ENCODE data around the gene CCDC87. TPM values are rescaled to one million over a fixed set of nuclear protein-coding genes. Genes with fewer than 3 reads are reported as not detected.

Gene CCDC87
- total and polyA plus RNA-seq, 3 experiments from 2014 or later: 0.20 to 0.27 TPM; not detected in 1

GRCh38 chr11:66580803-66581202 lies 12.1 kb downstream of the CCDC87 start:
- CTCF ChIA-PET: interaction anchor here (1.1 to 6.4 kb wide), 4 partner anchors 11 to 173 kb away, joined by 3 to 135 read pairs (median 4); partner anchors contain the start of genes CCDC87 and RBM4B

GRCh38 chr11:66579017-66579606 lies 13.8 kb downstream of the CCDC87 start:
- peaks cover 9 to 11% (median 10%) of the 10 kb centered on the region in 3 donors for H3K4me1 Mint-ChIP-seq
- H3K36me3 Mint-ChIP-seq: no peaks in the 10 kb centered on the region
- peaks cover 2 to 9% (median 4%) of the 10 kb centered on the region in 5 donors for H3K9me3 Mint-ChIP-seq
- peak; percentile 63 to 85 (median 71) for DNase-seq
- peaks cover 2 to 23% of the 10 kb centered on the region in 2 donors for H3K27me3 Mint-ChIP-seq
- no peaks in the 10 kb centered on the region for H3K9me3 ChIP-seq (ENCODE audit: low read length)
- no peak overlapping the region for H3K4me3 ChIP-seq (ENCODE audit: low read length)
- H3K27ac ChIP-seq (ENCODE audit: low read depth, low read length): no peak overlapping the region
- H3K36me3 ChIP-seq (ENCODE audit: insufficient read depth, low read length): no peaks in the 10 kb centered on the region
- no peak overlapping the region for H3K4me3 Mint-ChIP-seq
- peaks cover 3% of the 10 kb centered on the region for H3K4me1 ChIP-seq (ENCODE audit: insufficient read depth, low read length)
- no peaks in the 10 kb centered on the region for H3K27me3 ChIP-seq (ENCODE audit: insufficient read depth, low read length, poor library complexity, severe bottlenecking)
- peak overlapping the region in 3 of 8 donors; percentile 12 to 91 (median 17) for H3K27ac Mint-ChIP-seq
- CTCF ChIA-PET: interaction anchor here (0.8 to 6.4 kb wide), 18 partner anchors 10 to 170 kb away, joined by 3 to 135 read pairs (median 3); partner anchors contain the start of genes ACTN3, CCDC87, CCS and CTSF
- POLR2A ChIA-PET: interaction anchor here (1.0 kb wide), 1 partner anchor 99 kb away, joined by 5 read pairs; the partner anchor contains the start of gene RBM4B

More at GRCh38 chr11:66580803-66581202, 12.1 kb downstream of the CCDC87 start:
- Mint-ChIP-seq H3K27me3 (peaks cover 1 to 9% of the 10 kb centered on the region in 2 donors), H3K9me3 (peaks cover 2 to 9% (median 4%) of the 10 kb centered on the region in 5 donors), H3K27ac (no peak overlapping the region), H3K36me3 (no peaks in the 10 kb centered on the region), H3K4me1 (peaks cover 9 to 11% (median 10%) of the 10 kb centered on the region in 3 donors), H3K4me3 (no peak overlapping the region)
- Histone ChIP-seq H3K9me3 (ENCODE audit: low read length) (no peaks in the 10 kb centered on the region), H3K36me3 (ENCODE audit: insufficient read depth, low read length) (no peaks in the 10 kb centered on the region), H3K4me1 (ENCODE audit: insufficient read depth, low read length) (peaks cover 3% of the 10 kb centered on the region), H3K4me3 (ENCODE audit: low read length) (no peak overlapping the region), H3K27ac (ENCODE audit: low read depth, low read length) (no peak overlapping the region), H3K27me3 (ENCODE audit: insufficient read depth, low read length, poor library complexity, severe bottlenecking) (no peaks in the 10 kb centered on the region)
- POLR2A ChIA-PET: interaction anchor here (1.5 kb wide), 1 partner anchor 97 kb away, joined by 7 read pairs; the partner anchor contains the start of gene RBM4B
- DNase-seq: no peak

- Histone ChIP-seq H3K4me3 (ENCODE audit: low read length) (no peak overlapping the region), H3K4me1 (ENCODE audit: insufficient read depth, low read length) (peaks cover 9% of the 10 kb centered on the region), H3K36me3 (ENCODE audit: insufficient read depth, low read length) (no peaks in the 10 kb centered on the region), H3K27ac (ENCODE audit: low read depth, low read length) (no peak overlapping the region), H3K9me3 (ENCODE audit: low read length) (no peaks in the 10 kb centered on the region), H3K27me3 (ENCODE audit: insufficient read depth, low read length, poor library complexity, severe bottlenecking) (no peaks in the 10 kb centered on the region)
- CTCF ChIA-PET: no interaction called here
- Mint-ChIP-seq H3K9me3 (no peaks in the 10 kb centered on the region), H3K27ac (no peak overlapping the region), H3K4me1 (peaks cover 4 to 15% (median 10%) of the 10 kb centered on the region in 3 donors), H3K4me3 (peak overlapping the region in 1 of 7 donors; percentile 40), H3K36me3 (peaks cover 0 to 2% (median 0%) of the 10 kb centered on the region in 3 donors), H3K27me3 (peaks cover 6 to 31% of the 10 kb centered on the region in 2 donors)
- POLR2A ChIA-PET: no interaction called here
- no peak for DNase-seq
Measured at GRCh38 chr11:66570850-66571180, 22.0 kb downstream of the CCDC87 start.

GRCh38 chr11:66570079-66570849 lies 22.6 kb downstream of the CCDC87 start:
- Mint-ChIP-seq H3K27me3 (peaks cover 6 to 26% of the 10 kb centered on the region in 2 donors), H3K9me3 (no peaks in the 10 kb centered on the region), H3K27ac (no peak overlapping the region), H3K4me1 (peaks cover 4 to 15% (median 10%) of the 10 kb centered on the region in 3 donors), H3K36me3 (peaks cover 0 to 5% (median 0%) of the 10 kb centered on the region in 3 donors), H3K4me3 (peak overlapping the region in 3 of 7 donors; percentile 6 to 40 (median 20))
- Histone ChIP-seq H3K27me3 (ENCODE audit: insufficient read depth, low read length, poor library complexity, severe bottlenecking) (no peaks in the 10 kb centered on the region), H3K9me3 (ENCODE audit: low read length) (no peaks in the 10 kb centered on the region), H3K4me3 (ENCODE audit: low read length) (no peak overlapping the region), H3K36me3 (ENCODE audit: insufficient read depth, low read length) (no peaks in the 10 kb centered on the region), H3K27ac (ENCODE audit: low read depth, low read length) (no peak overlapping the region), H3K4me1 (ENCODE audit: insufficient read depth, low read length) (peaks cover 9% of the 10 kb centered on the region)
- POLR2A ChIA-PET: no interaction called here
- no peak for DNase-seq
- CTCF ChIA-PET: interaction anchor here (0.8 to 3.8 kb wide), 4 partner anchors 8 to 108 kb away, joined by 3 to 14 read pairs (median 10); partner anchors contain the start of gene RBM4B

- peak overlapping the region in 1 of 7 donors; percentile 80 for H3K4me3 Mint-ChIP-seq
- H3K4me3 ChIP-seq (ENCODE audit: low read length): no peak overlapping the region
- H3K4me1 Mint-ChIP-seq: peaks cover 4 to 15% (median 10%) of the 10 kb centered on the region in 3 donors
- no peak overlapping the region for H3K27ac Mint-ChIP-seq
- peaks cover 0 to 5% (median 0%) of the 10 kb centered on the region in 3 donors for H3K36me3 Mint-ChIP-seq
- ChIA-PET POLR2A (interaction anchor here (0.7 to 2.5 kb wide), 5 partner anchors 23 to 103 kb away, joined by 3 to 12 read pairs (median 4); partner anchors contain the start of genes ACTN3, PELI3, RBM14 and ZDHHC24), CTCF (interaction anchor here (0.9 to 3.8 kb wide), 5 partner anchors 9 to 129 kb away, joined by 3 to 14 read pairs (median 8); partner anchors contain the start of genes CCDC87, CCS and RBM4B)
- peaks cover 5 to 17% of the 10 kb centered on the region in 2 donors for H3K27me3 Mint-ChIP-seq
- H3K27me3 ChIP-seq (ENCODE audit: insufficient read depth, low read length, poor library complexity, severe bottlenecking): no peaks in the 10 kb centered on the region
- H3K9me3 Mint-ChIP-seq: no peaks in the 10 kb centered on the region
- H3K27ac ChIP-seq (ENCODE audit: low read depth, low read length): no peak overlapping the region
- no peak for DNase-seq
- H3K36me3 ChIP-seq (ENCODE audit: insufficient read depth, low read length): no peaks in the 10 kb centered on the region
- H3K4me1 ChIP-seq (ENCODE audit: insufficient read depth, low read length): peaks cover 9% of the 10 kb centered on the region
- no peaks in the 10 kb centered on the region for H3K9me3 ChIP-seq (ENCODE audit: low read length)
Measured at GRCh38 chr11:66569076-66569475, 23.8 kb downstream of the CCDC87 start.

GRCh38 chr11:66568124-66568916 lies 24.5 kb downstream of the CCDC87 start, which contains the start of gene CTSF:
Gene CTSF (minus strand): TSS chr11:66568606. CDS start chr11:66568486, 120 bp downstream.
- POLR2A ChIA-PET: interaction anchor here (0.7 to 2.5 kb wide), 7 partner anchors 22 to 158 kb away, joined by 3 to 12 read pairs (median 4); partner anchors contain the start of genes ACTN3, PELI3, RBM14 and RBM4B
- Mint-ChIP-seq H3K9me3 (no peaks in the 10 kb centered on the region), H3K4me3 (peak within 1 kb of the TSS; percentile 45 to 83 (median 82)), H3K27ac (peak within 1 kb of the TSS in 4 of 8 donors; percentile 54 to 90 (median 88)), H3K4me1 (peaks cover 4 to 15% (median 10%) of the 10 kb centered on the region in 3 donors), H3K36me3 (peaks cover 0 to 5% (median 0%) of the 10 kb centered on the region in 3 donors), H3K27me3 (peaks cover 5 to 11% of the 10 kb centered on the region in 2 donors)
- Histone ChIP-seq H3K4me1 (ENCODE audit: insufficient read depth, low read length) (peaks cover 9% of the 10 kb centered on the region), H3K27me3 (ENCODE audit: insufficient read depth, low read length, poor library complexity, severe bottlenecking) (no peaks in the 10 kb centered on the region), H3K4me3 (ENCODE audit: low read length) (peak within 1 kb of the TSS; percentile 41), H3K9me3 (ENCODE audit: low read length) (no peaks in the 10 kb centered on the region), H3K36me3 (ENCODE audit: insufficient read depth, low read length) (no peaks in the 10 kb centered on the region), H3K27ac (ENCODE audit: low read depth, low read length) (no peak within 1 kb of the TSS)
- CTCF ChIA-PET: interaction anchor here (0.9 to 3.8 kb wide), 7 partner anchors 10 to 129 kb away, joined by 3 to 14 read pairs (median 5); partner anchors contain the start of genes ACTN3, CCDC87, CCS and RBM4B
- peak; percentile 46 to 81 (median 73) for DNase-seq

- Histone ChIP-seq H3K27ac (ENCODE audit: low read depth, low read length) (no peak overlapping the region), H3K9me3 (ENCODE audit: low read length) (no peaks in the 10 kb centered on the region), H3K4me1 (ENCODE audit: insufficient read depth, low read length) (peaks cover 9% of the 10 kb centered on the region), H3K4me3 (ENCODE audit: low read length) (peak overlapping the region; percentile 41), H3K27me3 (ENCODE audit: insufficient read depth, low read length, poor library complexity, severe bottlenecking) (no peaks in the 10 kb centered on the region), H3K36me3 (ENCODE audit: insufficient read depth, low read length) (no peaks in the 10 kb centered on the region)
- no peak for DNase-seq
- Mint-ChIP-seq H3K36me3 (peaks cover 0 to 5% (median 0%) of the 10 kb centered on the region in 3 donors), H3K4me3 (peak overlapping the region; percentile 45 to 83 (median 73)), H3K4me1 (peaks cover 4 to 15% (median 10%) of the 10 kb centered on the region in 3 donors), H3K27ac (no peak overlapping the region), H3K9me3 (no peaks in the 10 kb centered on the region), H3K27me3 (peaks cover 5 to 11% of the 10 kb centered on the region in 2 donors)
- ChIA-PET CTCF (interaction anchor here (1.2 to 3.8 kb wide), 5 partner anchors 10 to 128 kb away, joined by 3 to 14 read pairs (median 5); partner anchors contain the start of genes ACTN3, RBM4B and ZDHHC24), POLR2A (interaction anchor here (1.1 to 2.5 kb wide), 3 partner anchors 22 to 110 kb away, joined by 4 to 12 read pairs (median 7); partner anchors contain the start of genes ACTN3, RBM14, RBM4B and ZDHHC24)
Measured at GRCh38 chr11:66567787-66568123, 25.1 kb downstream of the CCDC87 start.

Measured in CD8-positive, alpha-beta memory T cell (primary cell).